Activated CD4-positive, alpha-beta T cell treated with anti-CD3 and anti-CD28 coated beads, Interleukin-2, amount 50 U/mL, for 4 hours (primary cell): ENCODE data around the gene ARHGAP24.
"Not testable (repeated sequence)": the region's sequence is repeated elsewhere in the genome, so short reads cannot be mapped to it uniquely, and the experiment has no call there.

ENCODE experiments used
- DNase-seq, 2 experiments: peaks; one replicate each; pipeline ENCODE4 v3.0.0-alpha.2; 2020

ARHGAP24 gene

GRCh38 chr4:85968945-85969819 is 494.2 kb downstream of the ARHGAP24 start:
- no peak for DNase-seq

GRCh38 chr4:85970535-85970934 is 495.6 kb downstream of the ARHGAP24 start:
- DNase-seq, result no peak

GRCh38 chr4:85979276-85979675 is 504.3 kb downstream of the ARHGAP24 start:
- DNase-seq, result no peak

- no peak for DNase-seq
Measured at GRCh38 chr4:85986266-85986665, 511.3 kb downstream of the ARHGAP24 start.

GRCh38 chr4:85993641-85994040 is 518.7 kb downstream of the ARHGAP24 start:
- DNase-seq, result no peak

GRCh38 chr4:85994576-85994975 is 519.6 kb downstream of the ARHGAP24 start:
- DNase-seq, result no peak

- no peak for DNase-seq
Measured at GRCh38 chr4:85995361-85995760, 520.4 kb downstream of the ARHGAP24 start.

GRCh38 chr4:86001591-86001990 is 526.6 kb downstream of the ARHGAP24 start:
- DNase-seq, result no peak

GRCh38 chr4:86004030-86004429 is 529.1 kb downstream of the ARHGAP24 start:
- DNase-seq, result no peak

GRCh38 chr4:86006057-86006456 is 531.1 kb downstream of the ARHGAP24 start:
- DNase-seq, result no peak

GRCh38 chr4:86007042-86007441 is 532.1 kb downstream of the ARHGAP24 start:
- no peak for DNase-seq

- no peak for DNase-seq
Measured at GRCh38 chr4:86011117-86011516, 536.2 kb downstream of the ARHGAP24 start.

- DNase-seq, result no peak
Measured at GRCh38 chr4:86013621-86014020, 538.7 kb downstream of the ARHGAP24 start.

GRCh38 chr4:86014599-86014998 is 539.6 kb downstream of the ARHGAP24 start:
- DNase-seq, result no peak

- DNase-seq, result no peak
Measured at GRCh38 chr4:86015412-86016350, 540.7 kb downstream of the ARHGAP24 start.

- DNase-seq, result no peak
Measured at GRCh38 chr4:86019362-86019761, 544.4 kb downstream of the ARHGAP24 start.

- DNase-seq, result no peak
Measured at GRCh38 chr4:86019906-86020305, 545.0 kb downstream of the ARHGAP24 start.

GRCh38 chr4:86021671-86022070 is 546.7 kb downstream of the ARHGAP24 start:
- not testable (repeated sequence) for DNase-seq

GRCh38 chr4:86026720-86027119 is 551.8 kb downstream of the ARHGAP24 start:
- DNase-seq, result no peak

GRCh38 chr4:86031927-86032326 is 557.0 kb downstream of the ARHGAP24 start:
- DNase-seq, result no peak

- no peak for DNase-seq
Measured at GRCh38 chr4:86032476-86033022, 557.6 kb downstream of the ARHGAP24 start.

GRCh38 chr4:86033171-86033570 is 558.2 kb downstream of the ARHGAP24 start:
- no peak for DNase-seq

GRCh38 chr4:86034616-86035015 is 559.7 kb downstream of the ARHGAP24 start:
- no peak for DNase-seq
